Tibial nerve (tissue), 4 donors: ENCODE data around the gene PRR22.

Experiments used
- CTCF ChIP-seq, 5 experiments: fragments of 200-600 bp in 3 of 5; fragments of 450-650 bp in 2 of 5; sonication (generic) in 3 of 5; IDR thresholded peaks; one replicate each; pipeline ENCODE4 v1.5.1; 2016 to 2019; ENCODE audit warnings: antibody characterized with exemption in 5 of 5, mild to moderate bottlenecking in 3 of 5, moderate library complexity in 2 of 5
- EP300 ChIP-seq, 2 donors: sonication (generic); formaldehyde crosslinking; IDR thresholded peaks; one replicate each; pipeline ENCODE4 v1.6.1; 2017; ENCODE audit warnings: antibody characterized with exemption in 2 of 2, mild to moderate bottlenecking in 1 of 2
- POLR2A ChIP-seq, 2 donors: fragments of 450-650 bp; IDR thresholded peaks; one replicate each; pipeline ENCODE4 v1.6.1; 2017; ENCODE audit warnings: antibody characterized with exemption in 2 of 2, mild to moderate bottlenecking in 2 of 2, moderate library complexity in 2 of 2

- TF ChIP-seq CTCF (IDR thresholded peaks at IDR 0.05) (no peak), POLR2A (IDR thresholded peaks at IDR 0.05) (no peak), EP300 (IDR thresholded peaks at IDR 0.05) (no peak)
Observed at GRCh38 chr19:5789351-5789761, 4.8 kb upstream of the PRR22 start.
